Cardiac muscle cell (in vitro differentiated cells and primary cell): Measurements from ENCODE around the gene ZNF462. TPM values are rescaled to one million over a fixed set of nuclear protein-coding genes. Genes with fewer than 3 reads are reported as not detected.

Experiments
- DNase-seq, 2 donors: peaks; one replicate each; pipeline versions ENCODE4 v3.0.0 to v3.0.0-alpha.2; 2010 to 2017; ENCODE audit warnings: low read depth in 1 of 2, low spot score in 1 of 2
- H3K27ac ChIP-seq: fragments of 200-600 bp; sonication (generic); 2 replicates; pipeline ENCODE4 v1.5.1; 2016
- H3K27me3 ChIP-seq: fragments of 200-600 bp; sonication (generic); 2 replicates; pipeline ENCODE4 v1.6.0; 2016; ENCODE audit warnings: control low read depth
- H3K36me3 ChIP-seq: fragments of 200-600 bp; sonication (generic); 2 replicates; pipeline ENCODE4 v1.5.1; 2016; ENCODE audit warnings: control low read depth
- H3K4me1 ChIP-seq: fragments of 200-600 bp; sonication (generic); 2 replicates; pipeline ENCODE4 v1.8.1; 2017; ENCODE audit warnings: low read depth, mild to moderate bottlenecking, mixed run types
- H3K4me3 ChIP-seq: fragments of 200-600 bp; sonication (generic); 2 replicates; pipeline ENCODE4 v1.5.1; 2016; ENCODE audit warnings: mild to moderate bottlenecking
- H3K9me3 ChIP-seq: fragments of 200-600 bp; sonication (generic); 2 replicates; pipeline ENCODE4 v1.5.1; 2017; ENCODE audit warnings: low read depth, mild to moderate bottlenecking, control low read depth
- CTCF ChIP-seq: IDR thresholded peaks from 2 replicates; pipeline ENCODE4 v1.5.1; 2012; ENCODE audit warnings: low read depth, mild to moderate bottlenecking, low read length
- polyA plus RNA-seq: library from polyadenylated mRNA; unstranded; fragments of >200 nt; fragmentation: Nextera tagmentation; extraction: Ambion mirVana; gene quantifications from 2 replicates; pipeline ENCODE4 v1.2.1, GENCODE V29; 2016
- total RNA-seq: library from RNA; depleted of rRNA; stranded (reverse); fragments of >200 nt; gene quantifications from 2 replicates; pipeline ENCODE4 v1.2.3, GENCODE V29; 2016

ZNF462 gene
- total and polyA plus RNA-seq, 2 experiments from 2014 or later: 12.7 to 36.8 TPM

- no peak for TF ChIP-seq CTCF
- Histone ChIP-seq H3K27me3 (no peaks in the 10 kb centered on the region), H3K4me1 (peaks cover 52% of the 10 kb centered on the region), H3K27ac (peak overlapping the region; percentile 99), H3K4me3 (no peak overlapping the region), H3K36me3 (peaks cover 13% of the 10 kb centered on the region), H3K9me3 (no peaks in the 10 kb centered on the region)
- DNase-seq: no peak
Observed at GRCh38 chr9:106920091-106920490, 57.1 kb downstream of the ZNF462 start.

GRCh38 chr9:106920701-106921283 is 57.8 kb downstream of the ZNF462 start:
- H3K4me3 ChIP-seq: no peak overlapping the region
- peaks cover 20% of the 10 kb centered on the region for H3K36me3 ChIP-seq
- peak in 1 of 2 donors; percentile 52 for DNase-seq
- H3K27ac ChIP-seq: peak overlapping the region; percentile 99
- no peaks in the 10 kb centered on the region for H3K9me3 ChIP-seq
- peaks cover 52% of the 10 kb centered on the region for H3K4me1 ChIP-seq
- TF ChIP-seq CTCF: no peak
- no peaks in the 10 kb centered on the region for H3K27me3 ChIP-seq

GRCh38 chr9:106921341-106921899 is 58.5 kb downstream of the ZNF462 start:
- Histone ChIP-seq H3K9me3 (no peaks in the 10 kb centered on the region), H3K4me1 (peaks cover 50% of the 10 kb centered on the region), H3K36me3 (peaks cover 26% of the 10 kb centered on the region), H3K27ac (peak overlapping the region; percentile 99), H3K27me3 (no peaks in the 10 kb centered on the region), H3K4me3 (no peak overlapping the region)
- peak; percentile 92 to 94 for DNase-seq
- no peak for TF ChIP-seq CTCF

GRCh38 chr9:106922026-106922425 is 59.1 kb downstream of the ZNF462 start:
- Histone ChIP-seq H3K27me3 (no peaks in the 10 kb centered on the region), H3K27ac (peak overlapping the region; percentile 99), H3K9me3 (no peaks in the 10 kb centered on the region), H3K36me3 (peaks cover 30% of the 10 kb centered on the region), H3K4me3 (no peak overlapping the region), H3K4me1 (peaks cover 44% of the 10 kb centered on the region)
- DNase-seq: peak in 1 of 2 donors; percentile 29
- no peak for TF ChIP-seq CTCF

GRCh38 chr9:106925392-106925791 is 62.4 kb downstream of the ZNF462 start:
- Histone ChIP-seq H3K27ac (no peak overlapping the region), H3K4me1 (peaks cover 22% of the 10 kb centered on the region), H3K36me3 (peaks cover 58% of the 10 kb centered on the region), H3K27me3 (no peaks in the 10 kb centered on the region), H3K4me3 (no peak overlapping the region), H3K9me3 (no peaks in the 10 kb centered on the region)
- TF ChIP-seq CTCF: no peak
- no peak for DNase-seq
